HG03460 (cell line): Measurements from ENCODE around the gene COA1.
"Not testable (repeated sequence)": the region's sequence is repeated elsewhere in the genome, so short reads cannot be mapped to it uniquely, and the experiment has no call there.

ENCODE experiments used
- ATAC-seq: cut with Tn5 transposase; IDR thresholded peaks from one replicate; pipeline ENCODE4 v1.9.1; 2021; ENCODE audit not compliant: unreplicated experiment

The COA1 gene

DNA sequence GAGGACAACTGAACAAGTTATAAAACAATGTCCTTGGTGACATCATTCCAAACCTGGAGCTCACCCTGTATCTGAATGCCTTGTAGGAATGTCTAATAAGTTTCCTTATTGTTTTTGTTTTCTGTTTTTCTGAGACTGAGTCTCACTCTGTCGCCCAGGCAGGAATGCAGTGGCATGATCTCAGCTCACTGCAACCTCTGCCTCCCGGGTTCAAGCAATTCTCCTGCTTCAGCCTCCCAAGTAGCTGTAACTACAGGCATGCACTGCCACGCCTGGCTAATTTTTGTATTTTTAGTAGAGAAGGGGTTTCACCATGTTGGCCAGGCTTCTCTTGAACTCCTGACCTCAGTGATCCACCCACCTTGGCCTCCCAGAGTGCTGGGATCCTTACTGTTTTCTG, 2.2 kb upstream of the COA1 start:
- ATAC-seq: not testable (repeated sequence)

DNA sequence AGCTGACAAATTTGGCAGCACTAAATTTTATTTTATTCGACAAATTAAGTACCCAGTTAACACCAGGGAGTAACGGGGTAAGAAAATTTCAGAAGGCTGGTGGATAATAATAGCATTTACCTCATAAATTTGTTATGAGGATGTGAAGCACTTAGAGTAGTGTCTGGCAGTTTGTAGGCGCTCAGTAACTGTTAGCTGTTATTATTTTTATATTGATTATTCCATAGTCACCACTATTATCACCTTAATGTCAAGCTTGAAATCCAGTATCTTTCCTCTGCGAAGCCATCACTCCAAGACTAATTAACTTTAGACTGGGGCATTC, 563 bp upstream of the COA1 start:
- ATAC-seq: no peak

DNA sequence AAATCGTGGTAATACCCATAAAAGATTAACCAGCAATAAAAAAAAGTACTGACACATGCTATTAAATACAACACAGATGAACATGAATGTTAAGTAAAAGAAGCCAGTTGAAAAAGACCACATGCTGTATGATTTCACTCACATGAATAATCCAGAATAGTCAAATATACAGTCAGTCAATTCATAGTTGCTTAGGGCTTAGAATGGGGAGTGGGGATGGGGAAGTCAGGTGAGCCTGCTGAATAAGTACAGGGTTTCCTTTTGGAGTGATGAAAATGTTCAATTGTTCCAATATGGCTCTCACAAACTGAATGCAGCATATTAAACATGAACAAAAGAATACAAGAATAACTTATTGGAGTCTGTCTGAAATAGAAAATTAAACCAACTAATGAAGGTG, 1.8 kb downstream of the COA1 start:
- ATAC-seq: no peak

DNA sequence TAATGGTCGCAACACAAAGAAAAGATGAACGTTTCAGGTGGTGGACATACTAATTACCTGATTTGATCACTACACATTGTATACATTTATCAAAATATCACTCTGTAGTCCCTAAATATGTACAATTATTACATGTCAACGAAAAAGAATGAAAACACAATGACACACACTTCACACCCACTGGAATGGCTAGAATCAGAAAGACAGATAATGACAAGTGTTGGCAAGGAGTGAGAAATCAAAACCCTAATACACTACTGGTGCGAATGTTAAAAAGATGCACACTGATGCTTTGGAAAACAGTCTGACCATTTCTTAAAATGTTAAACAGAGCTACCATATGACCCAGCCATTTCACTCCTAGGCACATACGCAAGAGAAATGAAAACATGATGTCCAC, 2.3 kb downstream of the COA1 start:
- ATAC-seq: no peak

DNA sequence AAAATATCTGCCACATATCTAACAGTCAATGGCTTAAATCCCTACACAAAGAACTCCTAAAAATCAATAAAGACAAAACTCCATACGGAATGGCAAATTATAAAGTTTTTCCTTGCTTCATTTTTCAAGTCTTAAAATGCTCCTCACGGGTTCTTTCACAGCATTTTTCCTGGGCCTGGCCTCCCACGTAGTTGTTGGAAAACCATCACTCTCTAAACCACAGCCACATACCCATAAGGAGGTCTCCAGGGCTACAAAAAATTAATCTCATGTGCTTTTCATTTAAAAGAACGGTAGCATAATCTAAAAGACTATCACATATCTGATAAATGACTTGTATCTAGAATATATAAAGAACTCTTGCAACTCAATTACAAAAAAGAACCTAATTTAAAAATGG, 2.9 kb downstream of the COA1 start:
- no peak for ATAC-seq

DNA sequence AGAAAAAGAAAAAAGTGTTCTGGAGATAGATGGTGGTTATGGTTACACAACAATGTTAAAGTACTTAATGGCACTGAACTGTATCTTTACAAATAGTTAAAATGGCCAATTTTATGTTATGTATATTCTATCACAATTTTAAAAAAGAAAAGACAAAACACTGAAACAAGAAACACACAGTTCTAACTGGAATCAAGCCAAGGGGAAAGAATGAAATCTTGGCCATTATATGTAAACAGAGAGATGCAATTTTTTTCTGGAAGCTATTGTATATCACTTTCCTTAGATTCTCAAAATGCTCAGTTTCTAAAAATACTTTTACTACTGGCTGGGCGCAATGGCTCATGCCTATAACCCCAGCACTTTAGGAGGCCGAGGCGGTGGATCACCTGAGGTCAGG, 4.1 kb downstream of the COA1 start:
- no peak for ATAC-seq

DNA sequence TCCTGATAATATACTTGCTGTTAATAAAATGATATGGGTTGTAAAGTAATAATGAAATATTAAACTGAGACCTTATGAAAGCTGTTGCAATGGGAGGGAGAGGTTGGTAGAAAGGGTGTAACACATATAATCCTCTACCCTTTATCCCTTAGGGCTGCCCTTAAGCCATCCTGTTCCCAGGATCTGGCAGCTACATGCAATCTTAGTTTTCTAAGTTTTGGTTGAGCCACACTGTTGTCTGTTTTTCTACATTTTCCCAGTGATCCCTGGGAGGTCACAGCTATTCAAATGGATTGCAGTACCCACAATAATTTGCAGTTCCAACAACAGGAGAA, 6.3 kb downstream of the COA1 start:
- no peak for ATAC-seq

DNA sequence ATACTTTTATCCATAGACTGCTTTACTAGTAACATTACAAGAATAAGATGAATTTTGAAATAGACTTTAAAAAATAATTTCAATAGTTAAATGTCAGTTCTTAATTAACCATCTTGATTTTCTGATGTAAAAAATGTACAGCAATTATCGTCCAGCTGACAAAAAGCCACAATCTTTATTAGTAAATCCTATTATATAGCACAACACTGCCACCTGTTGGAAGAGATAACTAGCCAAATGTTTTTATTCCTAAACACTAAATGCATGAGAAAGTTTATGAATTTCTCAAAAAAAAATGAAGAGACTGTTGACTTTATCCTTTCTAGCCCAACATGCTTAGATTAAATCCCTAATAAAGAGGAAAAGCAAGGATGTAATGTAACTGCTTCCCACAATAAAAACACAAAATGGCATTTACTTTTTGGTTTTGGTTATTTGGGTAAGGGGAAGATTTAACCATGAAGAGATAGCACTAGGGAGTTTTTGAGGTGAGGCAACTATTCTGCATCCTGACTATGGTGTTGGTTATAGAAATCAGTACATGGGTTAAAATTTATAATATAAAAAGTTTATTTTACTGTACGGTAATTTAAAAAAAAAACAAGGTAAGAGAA, 8.0 kb downstream of the COA1 start:
- no peak for ATAC-seq

DNA sequence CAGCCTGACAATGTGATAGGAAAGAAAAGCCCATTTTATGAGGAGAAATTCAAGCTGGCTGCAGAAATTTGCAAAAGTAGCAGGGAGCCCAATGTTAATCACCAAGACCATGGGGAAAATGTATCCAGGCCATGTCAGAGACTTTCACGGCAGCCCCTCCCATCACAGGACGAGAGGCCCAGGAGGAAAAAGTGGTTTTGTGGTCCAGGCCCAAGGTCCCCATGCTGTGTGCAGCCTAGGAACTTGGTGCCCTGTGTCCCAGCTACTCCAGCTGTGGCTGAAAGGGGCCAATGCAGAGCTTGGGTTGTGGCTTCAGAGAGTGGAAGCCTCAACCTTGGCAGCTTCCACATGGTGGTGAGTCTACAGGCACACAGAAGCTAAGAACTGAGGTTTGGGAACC, 12.7 kb downstream of the COA1 start:
- no peak for ATAC-seq

DNA sequence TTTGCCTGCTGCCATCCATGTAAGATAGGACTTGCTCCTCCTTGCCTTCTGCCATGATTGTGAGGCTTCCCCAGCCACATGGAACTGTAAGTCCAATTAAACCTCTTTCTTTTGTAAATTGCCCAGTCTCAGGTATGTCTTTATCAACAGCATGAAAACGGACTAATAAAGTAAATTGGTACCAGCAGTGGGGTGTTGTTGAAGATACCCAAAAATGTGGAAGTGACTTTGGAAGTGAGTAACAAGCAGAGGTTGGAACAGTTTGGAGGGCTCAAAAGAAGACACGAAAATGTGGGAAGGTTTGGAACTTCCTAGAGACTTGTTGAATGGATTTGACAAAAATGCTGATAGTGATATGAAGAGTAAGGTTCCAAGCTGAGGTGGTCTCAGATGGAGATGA, 13.4 kb downstream of the COA1 start:
- not testable (repeated sequence) for ATAC-seq

DNA sequence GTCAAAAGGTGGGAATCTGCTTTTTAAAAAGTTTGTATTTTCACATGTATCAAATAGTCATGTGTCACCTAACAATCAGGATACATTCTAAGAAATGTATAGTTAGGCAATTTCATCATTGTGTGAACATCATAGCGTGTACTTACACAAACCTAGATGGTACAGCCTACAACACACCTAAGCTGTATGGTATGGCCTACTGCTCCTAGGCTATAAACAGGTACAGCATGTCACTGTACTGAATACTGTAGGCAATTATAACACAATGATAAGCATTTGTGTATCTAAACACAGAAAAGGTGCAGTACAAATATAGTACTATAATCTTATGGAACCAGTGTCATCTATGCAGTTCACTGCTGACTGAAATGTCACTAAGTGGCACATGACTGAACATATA, 17.8 kb downstream of the COA1 start:
- no peak for ATAC-seq

DNA sequence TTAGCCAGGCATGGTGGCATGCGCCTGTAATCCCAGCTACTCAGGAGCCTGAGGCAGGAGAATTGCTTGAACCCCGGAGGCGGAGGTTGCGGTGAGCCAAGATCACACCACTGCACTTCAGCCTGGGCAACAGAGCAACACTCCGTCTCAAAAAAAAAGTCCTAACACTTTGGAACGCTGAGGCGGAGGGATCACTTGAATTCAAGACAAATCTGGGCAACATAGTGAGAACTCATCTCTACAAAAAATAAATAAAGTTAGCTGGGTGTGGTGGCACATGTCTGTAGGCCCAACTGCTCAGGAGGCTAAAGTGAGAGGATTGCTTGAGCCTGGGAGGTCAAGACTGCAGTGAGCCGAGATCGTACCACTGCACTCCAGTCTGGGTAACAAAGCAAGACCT, 21.3 kb downstream of the COA1 start:
- not testable (repeated sequence) for ATAC-seq

DNA sequence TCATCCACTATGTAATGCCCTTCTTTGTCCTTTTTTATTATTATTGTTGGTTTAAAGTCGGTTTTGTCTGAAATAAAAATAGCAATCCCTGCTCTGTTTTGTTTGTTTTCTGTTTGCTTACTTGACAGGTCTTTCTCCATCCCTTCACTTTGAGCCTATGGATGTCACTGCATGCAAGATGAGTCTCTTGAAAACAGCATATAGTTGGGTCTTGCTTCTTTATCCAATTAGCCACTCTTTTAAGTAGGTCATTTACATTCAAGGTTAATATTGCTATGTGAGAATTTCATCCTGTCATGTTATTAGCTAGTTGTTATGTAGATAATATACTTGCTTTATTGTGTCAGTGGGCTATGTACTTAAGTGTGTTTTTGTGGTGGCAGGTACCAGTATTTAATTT, 25.8 kb downstream of the COA1 start:
- ATAC-seq: no peak

DNA sequence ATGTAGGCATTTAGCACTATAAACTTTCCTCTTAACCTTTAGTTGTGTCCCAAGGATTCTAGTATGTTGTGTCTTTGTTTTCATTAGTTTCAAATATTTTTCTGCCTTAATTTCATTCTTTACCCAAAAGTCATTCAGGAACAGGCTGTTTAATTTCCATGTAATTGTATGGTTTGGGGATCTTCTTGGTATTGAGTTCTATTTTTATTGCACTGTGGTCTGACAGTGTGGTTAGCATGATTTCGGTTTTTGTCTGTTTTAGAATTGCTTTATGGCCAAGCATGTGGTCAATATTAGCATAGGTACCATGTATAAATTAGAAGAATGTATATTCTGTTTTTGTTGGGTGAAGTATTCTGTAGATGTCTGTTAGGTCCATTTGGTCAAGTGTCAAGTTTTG, 26.3 kb downstream of the COA1 start:
- ATAC-seq: no peak

DNA sequence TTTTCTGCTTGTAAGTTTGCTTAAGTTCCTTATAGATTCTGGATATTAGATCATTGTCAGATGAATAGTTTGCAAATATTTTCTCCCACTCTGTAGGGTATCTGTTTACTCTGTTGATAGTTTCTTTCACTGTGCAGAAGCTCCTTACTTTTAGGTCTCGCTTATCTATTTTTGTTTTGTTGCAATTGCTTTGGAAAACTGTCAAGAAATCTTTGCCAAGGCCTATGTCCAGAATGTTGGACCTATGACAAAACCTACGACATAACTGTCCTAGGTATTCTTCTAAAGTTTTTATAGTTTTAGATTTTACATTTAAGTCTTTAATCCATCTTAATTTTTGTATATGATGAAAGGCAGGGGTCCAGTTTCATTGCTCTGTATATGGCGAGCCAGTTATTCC, 27.4 kb downstream of the COA1 start:
- ATAC-seq: no peak

DNA sequence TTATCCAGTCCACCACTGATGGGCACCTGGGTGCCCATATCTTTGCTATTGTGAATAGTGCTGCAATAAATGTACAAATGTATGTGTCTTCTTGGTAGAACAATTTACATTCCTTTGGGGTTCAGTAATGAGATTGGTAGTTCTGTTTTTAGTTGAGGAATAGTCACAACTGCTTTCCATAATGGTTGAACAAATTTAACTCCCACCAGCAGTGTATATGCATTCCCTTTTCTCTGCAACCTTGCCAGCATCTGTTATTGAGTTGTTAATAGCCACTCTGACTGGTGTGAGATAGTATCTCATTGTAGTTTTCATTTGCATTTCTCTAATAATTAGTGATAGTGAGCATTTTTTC, 27.8 kb downstream of the COA1 start:
- no peak for ATAC-seq

DNA sequence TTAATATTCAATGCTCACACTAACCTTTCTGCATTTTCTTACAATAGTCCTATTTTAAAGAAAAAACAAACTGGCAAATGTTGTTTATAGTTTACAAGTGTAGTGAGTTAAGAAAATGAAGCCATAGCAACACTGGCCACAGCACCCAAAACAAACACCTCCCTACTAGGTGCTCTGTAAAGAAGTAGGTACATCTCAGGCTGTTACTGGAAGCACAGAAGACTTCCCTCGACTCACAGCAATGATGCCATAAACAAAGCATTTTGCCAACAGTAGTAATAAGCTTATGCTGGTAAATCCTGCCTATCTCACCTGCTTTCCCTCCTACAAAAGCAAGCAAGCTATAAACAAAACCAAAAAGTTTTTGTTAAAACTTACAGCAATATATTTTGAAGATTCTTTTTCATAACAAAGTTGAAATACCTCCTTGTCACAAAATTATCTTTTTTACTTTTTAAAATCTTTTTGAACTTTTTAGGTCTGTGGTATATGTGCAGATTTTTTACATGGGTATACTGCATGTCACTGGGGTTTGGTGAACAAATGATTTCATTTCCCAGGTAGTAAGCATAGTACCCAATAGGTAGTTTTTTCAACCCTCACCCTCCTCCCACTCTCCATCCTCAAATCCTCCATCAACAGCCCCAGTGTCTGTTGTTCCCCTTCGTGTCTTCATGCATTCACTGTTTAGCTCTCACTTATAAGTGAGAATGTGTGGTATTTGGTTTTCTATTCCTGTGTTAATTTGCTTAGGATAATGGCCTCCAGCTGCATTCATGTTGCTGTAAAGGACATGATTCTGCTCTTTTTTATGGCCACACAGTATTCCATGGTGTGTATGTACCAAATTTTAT, 28.4 kb downstream of the COA1 start:
- ATAC-seq: no peak

DNA sequence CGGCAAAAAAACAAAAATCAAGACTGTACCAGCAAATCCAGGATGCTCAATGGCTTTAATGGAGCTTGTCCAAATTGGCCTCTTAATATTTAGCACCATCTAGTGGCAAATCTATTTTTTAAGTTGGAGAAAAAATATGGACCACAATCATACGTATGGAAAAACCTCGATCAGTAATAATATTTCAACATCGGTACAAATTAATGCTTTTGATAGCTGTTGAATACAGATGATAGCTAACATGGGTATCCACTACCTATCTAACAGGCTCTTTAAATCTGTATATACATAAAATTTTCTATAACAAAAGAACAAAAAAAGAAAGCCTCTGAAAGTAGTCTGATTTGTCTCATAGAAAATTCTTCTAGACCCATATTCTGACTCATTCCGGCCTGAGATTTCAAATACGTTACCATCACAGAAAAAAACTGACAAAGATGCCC, 29.2 kb downstream of the COA1 start:
- ATAC-seq: no peak

DNA sequence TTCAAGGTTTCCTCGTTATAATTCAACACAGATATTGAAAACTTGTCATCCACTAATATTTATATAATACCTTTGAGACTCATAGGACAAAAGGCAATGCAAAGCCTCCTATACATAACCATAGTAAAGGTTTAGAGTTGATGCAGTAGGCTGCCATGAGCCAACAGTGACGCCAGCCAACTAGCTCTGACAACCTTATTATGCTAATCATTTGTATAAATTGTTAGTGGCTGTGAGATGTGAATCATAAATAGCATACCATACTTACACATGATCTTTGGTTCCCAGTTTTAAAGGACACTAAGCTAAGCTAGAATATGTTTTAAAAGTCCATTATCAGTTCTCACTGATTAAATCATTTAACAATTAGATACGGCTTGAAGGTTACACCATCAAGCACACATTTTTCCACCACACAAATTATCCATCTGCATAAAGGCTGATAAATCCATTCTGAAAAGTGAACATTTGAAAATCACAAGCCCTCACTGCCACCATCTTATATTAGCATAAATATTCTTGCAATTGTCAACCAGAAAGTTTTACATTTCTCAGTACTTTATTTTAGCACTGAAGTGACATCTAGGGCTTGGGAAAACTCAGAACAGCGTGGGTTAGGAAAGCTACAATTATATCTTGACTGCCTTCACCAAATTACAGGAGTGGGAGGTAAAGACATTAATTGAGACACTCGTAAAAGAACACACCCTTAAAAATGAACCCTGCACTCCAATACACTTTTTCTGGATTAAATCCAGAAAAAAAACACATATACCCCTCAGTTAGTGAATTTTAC, 30.7 kb downstream of the COA1 start:
- no peak for ATAC-seq

DNA sequence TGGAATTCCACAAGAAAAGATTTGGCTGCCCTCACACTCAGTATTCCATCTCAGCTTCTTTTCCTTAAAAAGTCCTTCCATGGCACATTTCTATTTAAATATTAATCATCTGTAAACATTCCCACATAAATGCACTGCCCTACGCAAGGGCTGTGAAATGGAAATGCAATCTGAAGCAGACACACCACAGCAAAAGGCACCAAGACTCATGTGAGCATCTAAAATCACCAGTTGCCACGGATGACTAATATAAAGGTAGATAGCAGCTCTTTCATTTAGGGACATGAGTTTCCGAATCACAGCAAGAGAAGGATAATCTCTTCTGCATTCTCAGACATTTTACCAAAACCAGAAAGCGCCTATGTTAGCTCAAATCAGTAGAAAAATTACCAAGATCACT, 31.6 kb downstream of the COA1 start:
- ATAC-seq: no peak

DNA sequence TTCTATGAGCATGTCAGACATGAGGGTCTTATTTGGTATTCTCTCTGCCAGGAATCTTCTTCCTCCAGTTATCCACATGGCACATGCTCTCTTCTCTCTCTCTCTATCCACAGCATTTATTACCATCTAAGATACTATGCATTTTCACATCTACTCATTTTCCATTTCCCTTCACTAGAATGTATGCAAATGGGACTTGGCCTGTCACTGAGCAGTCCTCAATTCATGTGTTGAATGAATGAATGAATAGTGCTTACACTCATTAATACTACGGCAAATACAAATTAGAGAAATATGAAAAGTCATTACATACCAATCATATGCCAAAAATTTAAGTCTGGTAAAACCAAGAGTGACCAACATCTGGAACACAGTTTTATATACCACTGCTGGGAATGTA, 34.0 kb downstream of the COA1 start:
- no peak for ATAC-seq

DNA sequence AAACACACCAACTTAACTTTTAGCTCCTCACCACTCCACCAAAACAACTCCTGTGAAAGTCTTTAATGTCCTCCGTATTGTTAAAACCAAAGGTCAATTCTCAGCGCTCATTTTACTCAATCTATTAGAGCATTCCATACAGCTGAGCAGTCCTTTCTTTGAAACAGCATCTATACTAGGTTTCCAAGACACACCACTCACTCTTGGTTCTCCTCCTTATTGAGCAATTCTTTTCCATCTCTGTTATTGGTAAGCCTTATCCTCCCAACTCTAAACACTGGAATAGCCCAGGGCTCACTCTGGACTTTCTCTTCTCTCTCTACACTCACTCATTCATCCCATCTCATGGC, 34.9 kb downstream of the COA1 start:
- ATAC-seq: no peak
